Lower leg skin (tissue), 4 donors: ENCODE data around the gene MAEA. TPM values are rescaled to one million over a fixed set of nuclear protein-coding genes. Genes with fewer than 3 reads are reported as not detected.

Source experiments
- DNase-seq, 2 donors: peaks; one replicate each; pipeline ENCODE4 v3.0.0-alpha.2; 2019; ENCODE audit warnings: low spot score in 2 of 2
- H3K4me3 ChIP-seq: fragments of 200-600 bp; sonication (generic); 2 replicates; pipeline ENCODE4 v1.5.1; 2017; ENCODE audit warnings: mild to moderate bottlenecking, low read depth; ENCODE audit not compliant: poor library complexity, severe bottlenecking
- CTCF ChIP-seq, 3 donors: fragments of 450-650 bp; IDR thresholded peaks; one replicate each; pipeline ENCODE4 v1.5.1; 2016; ENCODE audit warnings: antibody characterized with exemption in 3 of 3, mild to moderate bottlenecking in 3 of 3, moderate library complexity in 2 of 3
- POLR2A ChIP-seq, 2 donors: fragments of 450-650 bp; IDR thresholded peaks; one replicate each; pipeline ENCODE4 v1.6.1; 2016 to 2017; ENCODE audit warnings: antibody characterized with exemption in 2 of 2, mild to moderate bottlenecking in 1 of 2, moderate library complexity in 1 of 2
- WGBS, 2 donors: methylation state at CpG; one replicate each; pipeline ENCODE4 v1.1.5; 2018; 5-methylcytosine and 5-hydroxymethylcytosine counted together
- intact Hi-C: fragments of 100-400 bp; cut with DNase I; formaldehyde crosslinking; loops from one replicate; pipeline ENCODE4 v1.15.0; 2023; ENCODE audit warnings: low total_unique reads
- total RNA-seq, 4 donors: library from RNA; depleted of rRNA; stranded (reverse); fragments of >200 nt; gene quantifications; one replicate each; pipeline ENCODE4 v1.1.0, GENCODE V29; 2016

The MAEA gene
- total RNA-seq, 4 donors from 2014 or later = 79.6 to 124 (median 89.4) TPM

- WGBS, 2 donors = 88 to 94% methylated on average over 12 of the region's 12 CpGs
- no peak for TF ChIP-seq CTCF (IDR thresholded peaks at IDR 0.05)
- no peak for TF ChIP-seq POLR2A (IDR thresholded peaks at IDR 0.05)
- DNase-seq = peak in 1 of 2 donors; percentile 68
- intact Hi-C loops = no loop called here
- H3K4me3 ChIP-seq = no peak overlapping the region
Observed at GRCh38 chr4:1381181-1381621, 91.5 kb downstream of the MAEA start.

GRCh38 chr4:1381944-1382541, 92.4 kb downstream of the MAEA start:
- no peak for TF ChIP-seq CTCF (IDR thresholded peaks at IDR 0.05)
- no peak for TF ChIP-seq POLR2A (IDR thresholded peaks at IDR 0.05)
- peak in 1 of 2 donors; percentile 60 for DNase-seq
- H3K4me3 ChIP-seq = no peak overlapping the region
- 93 to 95% methylated on average over 24 of the region's 24 CpGs for WGBS, 2 donors
- intact Hi-C loops = no loop called here

- WGBS, 2 donors = 89 to 92% methylated on average over 21 to 26 of the region's 27 CpGs
- intact Hi-C loops = no loop called here
- TF ChIP-seq POLR2A (IDR thresholded peaks at IDR 0.05) (no peak), CTCF (IDR thresholded peaks at IDR 0.05) (no peak)
- no peak overlapping the region for H3K4me3 ChIP-seq
- DNase-seq = peak in 1 of 2 donors; percentile 79
Observed at GRCh38 chr4:1382776-1383727, 93.4 kb downstream of the MAEA start.

- peak in 1 of 2 donors; percentile 82 for DNase-seq
- WGBS, 2 donors = 91 to 94% methylated on average over 33 to 34 of the region's 34 CpGs
- intact Hi-C loops = no loop called here
- no peak overlapping the region for H3K4me3 ChIP-seq
- no peak for TF ChIP-seq CTCF (IDR thresholded peaks at IDR 0.05)
- no peak for TF ChIP-seq POLR2A (IDR thresholded peaks at IDR 0.05)
Observed at GRCh38 chr4:1383728-1384591, 94.3 kb downstream of the MAEA start.

GRCh38 chr4:1384675-1385372, 95.1 kb downstream of the MAEA start:
- intact Hi-C loops = no loop called here
- H3K4me3 ChIP-seq = no peak overlapping the region
- 86 to 93% methylated on average over 11 to 14 of the region's 16 CpGs for WGBS, 2 donors
- peak in 1 of 2 donors; percentile 80 for DNase-seq
- TF ChIP-seq CTCF (IDR thresholded peaks at IDR 0.05) (no peak), POLR2A (IDR thresholded peaks at IDR 0.05) (no peak)
